GM12878 (cell line): ENCODE results near the gene HAND1. TPM values are rescaled to one million over a fixed set of nuclear protein-coding genes. Genes with fewer than 3 reads are reported as not detected.

Experiments
- ATAC-seq: fragments of 200-7000 bp; cut with Tn5 transposase; 3 replicates; pipeline ENCODE4 v1.9.1; 2020; ENCODE audit warnings: mild to moderate bottlenecking, moderate library complexity
- BruUV-seq: library from RNA; stranded (reverse); fragments of 400-500 nt; replicated peaks from 2 replicates; lab custom pipeline; 2021; lab: Mats Ljungman, UMichigan
- CTCF ChIA-PET: fragments of 300-600 bp; sonication (Branson Sonifier 250); formaldehyde crosslinking; extraction: SDS; loops from one replicate; lab custom pipeline; 2021; ENCODE audit warnings: inconsistent platforms; lab: Yijun Ruan, JAX
- POLR2A ChIA-PET: fragments of 350-600 bp; formaldehyde crosslinking; extraction: SDS; loops from one replicate; lab custom pipeline; 2021; ENCODE audit warnings: inconsistent platforms; lab: Charles Lee
- RAD21 ChIA-PET: fragments of 300-600 bp; sonication (Branson Sonifier 250); formaldehyde crosslinking; loops from one replicate; lab custom pipeline; 2023; ENCODE audit warnings: antibody characterized with exemption; ENCODE audit not compliant: unreplicated experiment; lab: Charles Lee
- SMC1A ChIA-PET: fragments of 300-600 bp; sonication (Branson Sonifier 250); formaldehyde crosslinking; loops from one replicate; lab custom pipeline; 2023; ENCODE audit not compliant: unreplicated experiment, uncharacterized antibody; lab: Charles Lee
- DNase-seq: peaks from one replicate; pipeline ENCODE4 v3.0.0-alpha.2; 2011; ENCODE audit warnings: low read depth, low spot score
- FAIRE-seq: peaks from 3 replicates; lab custom pipeline; 2011; peaks lifted over from hg19 to GRCh38; lab: Jason Lieb, UNC
- H2AFZ ChIP-seq: 2 replicates; pipeline ENCODE4 v1.6.0; 2011; ENCODE audit warnings: low read depth, low read length, control low read depth; ENCODE audit not compliant: control insufficient read depth
- H3K27ac ChIP-seq: 2 replicates; pipeline ENCODE4 v1.5.1; 2011; ENCODE audit warnings: control low read depth; ENCODE audit not compliant: control insufficient read depth, insufficient read depth
- H3K27me3 ChIP-seq, 2 experiments: replicated peaks in 1 of 2; 2 replicates each; pipeline versions ENCODE4 v1.6.0 to v1.6.1; 2011; ENCODE audit warnings: low read length in 1 of 2; ENCODE audit not compliant: control insufficient read depth in 2 of 2, insufficient read depth in 2 of 2
- H3K36me3 ChIP-seq, 2 experiments: 2 replicates each; pipeline ENCODE4 v1.5.1; 2011; ENCODE audit warnings: low read length in 1 of 2; ENCODE audit not compliant: control insufficient read depth in 2 of 2, insufficient read depth in 2 of 2
- H3K4me1 ChIP-seq: 2 replicates; pipeline ENCODE4 v1.6.1; 2011; ENCODE audit warnings: mild to moderate bottlenecking, low read length, moderate library complexity, mixed read lengths; ENCODE audit not compliant: control insufficient read depth, insufficient read depth
- H3K4me2 ChIP-seq: 2 replicates; pipeline ENCODE4 v1.6.0; 2011; ENCODE audit warnings: control low read depth; ENCODE audit not compliant: control insufficient read depth, insufficient read depth
- H3K4me3 ChIP-seq: fragments of 200-600 bp; sonication (generic); 2 replicates; pipeline ENCODE4 v1.5.1; 2016
- H3K79me2 ChIP-seq: 2 replicates; pipeline ENCODE4 v1.6.0; 2011; ENCODE audit warnings: low read length; ENCODE audit not compliant: control insufficient read depth, insufficient read depth
- H3K9ac ChIP-seq: 2 replicates; pipeline ENCODE4 v1.8.0; 2011; ENCODE audit warnings: low read length, control low read depth, mixed read lengths; ENCODE audit not compliant: control insufficient read depth, insufficient read depth
- H3K9me3 ChIP-seq: replicated peaks from 3 replicates; pipeline ENCODE4 v1.5.1; 2011; ENCODE audit warnings: mild to moderate bottlenecking, low read length; ENCODE audit not compliant: control insufficient read depth, insufficient read depth
- H4K20me1 ChIP-seq: 2 replicates; pipeline ENCODE4 v1.6.0; 2011; ENCODE audit not compliant: control insufficient read depth, insufficient read depth
- NFYA ChIP-seq: IDR thresholded peaks from 2 replicates; pipeline ENCODE4 v1.6.1; 2011; ENCODE audit warnings: low read depth, mild to moderate bottlenecking, low read length, improper control_type of control experiment, borderline replicate concordance
- SREBF1 ChIP-seq: IDR thresholded peaks from 2 replicates; pipeline ENCODE4 v1.6.1; 2012; ENCODE audit warnings: mild to moderate bottlenecking, low read length
- STAT3 ChIP-seq: IDR thresholded peaks from 2 replicates; pipeline ENCODE4 v1.6.1; 2011; ENCODE audit warnings: low read depth, low read length, improper control_type of control experiment
- TCF12 ChIP-seq: IDR thresholded peaks from 2 replicates; pipeline ENCODE4 v1.6.1; 2011; ENCODE audit warnings: low read depth, mild to moderate bottlenecking, low read length
- ZNF622 ChIP-seq: fragments of 450-650 bp; IDR thresholded peaks from 2 replicates; pipeline ENCODE4 v1.6.1; 2017; ENCODE audit warnings: mild to moderate bottlenecking, inconsistent platforms
- WGBS: methylation state at CpG from one replicate; pipeline ENCODE4 v1.1.6; 2016; ENCODE audit warnings: low lambda C conversion rate; ENCODE audit not compliant: insufficient replicate concordance, insufficient coverage; ENCODE audit errors: missing lambda C conversion rate; 5-methylcytosine and 5-hydroxymethylcytosine counted together
- in situ Hi-C: fragments of 300-500 bp; cut with MboI; formaldehyde crosslinking; loops from 9 replicates; pipeline ENCODE4 v1.14.3; 2018; ENCODE audit warnings: mixed read lengths
- intact Hi-C: fragments of 100-400 bp; cut with micrococcal nuclease; formaldehyde crosslinking; loops from one replicate; pipeline ENCODE4 v1.14.2; 2022; ENCODE audit not compliant: unreplicated experiment
- polyA plus RNA-seq, 11 experiments: library from polyadenylated mRNA; depleted of rRNA in 4 of 11; unstranded in 6 of 11; stranded (reverse) in 5 of 11; fragments of >200 nt; fragmentation: Nextera tagmentation in 4 of 11; fragmentation: Illumina TruSeq in 1 of 11; extraction: Ambion mirVana in 4 of 11; extraction: Trizol in 1 of 11; gene quantifications; 1 replicate in 1 of 11; 2 replicates in 10 of 11; pipeline versions ENCODE4 v1.2.1 to v1.2.3, GENCODE V29; 2011 to 2016; ENCODE audit warnings: inconsistent platforms in 2 of 11, missing spikeins in 2 of 11, low read depth in 1 of 11
- total RNA-seq, 4 experiments: library from RNA; depleted of rRNA in 3 of 4; stranded (reverse); fragments of >200 nt in 3 of 4; fragmentation: Illumina TruSeq in 1 of 4; extraction: Trizol in 1 of 4; gene quantifications; 2 replicates each; pipeline versions ENCODE4 v1.2.1 to v1.2.3, GENCODE V29; 2013 to 2021

The HAND1 gene
- total and polyA plus RNA-seq, 10 of the 15 experiments (the other 5 are each of a cell fraction or from before 2014, with no cell fraction given): 0.06 to 0.41 (median 0.27) TPM; not detected in 4

DNA sequence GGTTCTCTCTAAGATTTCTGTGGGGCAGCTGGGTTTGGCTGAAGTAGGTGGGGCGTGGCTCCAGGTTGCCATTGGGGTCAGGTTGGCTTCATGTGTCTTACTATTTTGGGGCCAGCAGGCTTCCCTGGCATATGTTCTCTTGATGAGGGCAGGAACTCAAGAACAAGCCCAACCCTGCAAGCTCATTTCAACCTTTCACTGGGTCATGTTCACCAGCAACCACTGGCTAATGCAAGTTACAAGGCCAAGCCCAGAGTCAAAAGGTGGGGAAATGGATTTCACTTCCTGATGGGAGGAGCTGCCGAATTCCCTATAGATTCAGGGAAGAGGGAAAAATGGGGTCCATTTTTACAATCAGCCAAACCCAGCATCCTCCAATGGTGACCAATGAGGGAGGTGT, 34.0 kb upstream of the HAND1 start (continued):
- no peak for TF ChIP-seq STAT3
- no peak for TF ChIP-seq ZNF622
- no peak for TF ChIP-seq SREBF1

DNA sequence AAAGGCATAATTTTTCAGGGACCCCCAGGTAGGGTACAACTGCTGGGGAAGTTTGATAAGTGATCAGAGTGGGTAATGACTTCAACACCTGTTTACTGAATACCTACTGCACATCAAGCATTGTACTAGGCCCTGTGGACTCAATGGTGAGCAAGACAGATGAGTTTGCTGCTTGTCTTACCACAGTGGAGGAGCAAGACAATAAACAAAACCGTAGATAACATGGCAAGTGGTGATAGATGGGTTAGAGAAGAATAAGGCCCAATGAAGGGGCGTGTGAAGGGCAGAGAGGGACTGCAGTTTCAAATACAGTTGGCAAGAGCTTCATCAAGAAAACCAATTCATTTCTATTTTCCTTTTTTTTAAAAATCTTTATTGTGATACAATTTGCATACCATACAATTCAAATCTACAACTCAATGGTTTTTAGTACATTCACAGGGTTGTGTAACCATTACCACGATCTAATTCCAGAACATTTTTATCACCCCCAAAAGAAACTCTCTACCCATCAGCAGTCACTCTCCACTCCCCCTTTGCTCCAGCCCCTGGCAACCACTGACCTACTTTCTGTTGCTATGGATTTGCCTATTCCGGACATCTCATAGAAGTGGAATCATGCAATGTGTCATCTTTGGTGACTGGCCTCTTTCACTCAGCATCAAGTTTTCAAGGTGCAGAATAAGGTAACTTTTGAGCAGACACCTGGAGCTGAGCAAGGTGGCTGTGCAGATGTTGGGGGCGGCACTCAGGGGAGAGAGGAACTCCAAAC, 31.9 kb upstream of the HAND1 start:
- Histone ChIP-seq H3K9me3 (no peaks in the 10 kb centered on the region), H3K27ac (no peak overlapping the region), H3K36me3 (no peaks in the 10 kb centered on the region; a peak in 1 of 4 replicates), H3K4me2 (peak overlapping the region; percentile 38; the same call in 1 of the 2 replicates), H3K4me3 (no peak overlapping the region)
- TF ChIP-seq NFYA: no peak
- TF ChIP-seq TCF12: 0 out of 2 replicates have a peak, but pooled peaks have one; percentile 37
- TF ChIP-seq, all 136 proteins: peak for 1
- FAIRE-seq: no peak
- H4K20me1 ChIP-seq: no peaks in the 10 kb centered on the region
- no TSS peak for BruUV-seq
- H2AFZ ChIP-seq: no peak overlapping the region
- DNase-seq: no peak
- SMC1A ChIA-PET: interaction anchor here (0.6 to 9.5 kb wide), 5 partner anchors 9 to 424 kb away, joined by 3 to 108 read pairs (median 3); no protein-coding TSS in a partner anchor
- no peak overlapping the region for H3K9ac ChIP-seq
- intact Hi-C loops: loop anchor here (5.0 to 10.0 kb wide), 2 partner anchors 52 to 245 kb away; partner anchors contain the start of gene LARP1
- POLR2A ChIA-PET: interaction anchor here (0.7 kb wide), 1 partner anchor 14 kb away, joined by 3 read pairs; no protein-coding TSS in a partner anchor
- CTCF ChIA-PET: interaction anchor here (0.5 to 3.5 kb wide), 5 partner anchors 11 to 79 kb away, joined by 4 to 41 read pairs (median 5); no protein-coding TSS in a partner anchor
- RAD21 ChIA-PET: interaction anchor here (1.0 to 8.2 kb wide), 2 partner anchors 8 to 88 kb away, joined by 3 to 62 read pairs; no protein-coding TSS in a partner anchor
- WGBS: 81% methylated on average over 5 of the region's 5 CpGs
- no peaks in the 10 kb centered on the region for H3K79me2 ChIP-seq
- no peaks in the 10 kb centered on the region for H3K27me3 ChIP-seq
- in situ Hi-C loops: no loop called here
- H3K4me1 ChIP-seq: peaks cover 41% of the 10 kb centered on the region
- no peak for ATAC-seq
